GM18873 (cell line): Measurements from ENCODE around the gene ERVK3-1.
"Not testable (repeated sequence)": the region's sequence is repeated elsewhere in the genome, so short reads cannot be mapped to it uniquely, and the experiment has no call there.

Experiments
- ATAC-seq: cut with Tn5 transposase; IDR thresholded peaks from one replicate; pipeline ENCODE4 v1.9.1; 2021; ENCODE audit warnings: mild to moderate bottlenecking, moderate library complexity, moderate number of reproducible peaks; ENCODE audit not compliant: unreplicated experiment, low FRiP score

The ERVK3-1 gene

GRCh38 chr19:58305065-58305931 is at the start of gene ERVK3-1:
TSS of gene ERVK3-1 (plus strand) at chr19:58305377. CDS start at chr19:58312169, 6,792 bp downstream.
- peak; percentile 88 for ATAC-seq

DNA sequence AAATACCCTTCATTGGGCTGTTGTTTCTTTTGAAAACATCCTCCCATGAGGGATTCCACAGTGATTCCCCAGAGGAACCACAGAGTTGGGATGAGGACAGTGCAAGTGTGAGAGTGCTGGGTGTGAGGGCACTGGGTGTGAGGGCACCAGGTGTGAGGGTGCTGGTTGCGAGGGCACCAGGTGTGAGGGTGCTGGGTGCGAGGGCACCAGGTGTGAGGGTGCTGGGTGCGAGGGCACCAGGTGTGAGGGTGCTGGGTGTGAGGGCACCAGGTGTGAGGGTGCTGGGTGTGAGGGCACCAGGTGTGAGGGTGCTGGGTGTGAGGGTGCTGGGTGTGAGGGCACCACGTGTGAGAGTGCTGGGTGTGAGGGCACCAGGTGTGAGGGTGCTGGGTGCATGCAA is 46.9 kb upstream of the ERVK3-1 start:
- not testable (repeated sequence) for ATAC-seq

GRCh38 chr19:58261600-58261967 is 43.6 kb upstream of the ERVK3-1 start:
- no peak for ATAC-seq

DNA sequence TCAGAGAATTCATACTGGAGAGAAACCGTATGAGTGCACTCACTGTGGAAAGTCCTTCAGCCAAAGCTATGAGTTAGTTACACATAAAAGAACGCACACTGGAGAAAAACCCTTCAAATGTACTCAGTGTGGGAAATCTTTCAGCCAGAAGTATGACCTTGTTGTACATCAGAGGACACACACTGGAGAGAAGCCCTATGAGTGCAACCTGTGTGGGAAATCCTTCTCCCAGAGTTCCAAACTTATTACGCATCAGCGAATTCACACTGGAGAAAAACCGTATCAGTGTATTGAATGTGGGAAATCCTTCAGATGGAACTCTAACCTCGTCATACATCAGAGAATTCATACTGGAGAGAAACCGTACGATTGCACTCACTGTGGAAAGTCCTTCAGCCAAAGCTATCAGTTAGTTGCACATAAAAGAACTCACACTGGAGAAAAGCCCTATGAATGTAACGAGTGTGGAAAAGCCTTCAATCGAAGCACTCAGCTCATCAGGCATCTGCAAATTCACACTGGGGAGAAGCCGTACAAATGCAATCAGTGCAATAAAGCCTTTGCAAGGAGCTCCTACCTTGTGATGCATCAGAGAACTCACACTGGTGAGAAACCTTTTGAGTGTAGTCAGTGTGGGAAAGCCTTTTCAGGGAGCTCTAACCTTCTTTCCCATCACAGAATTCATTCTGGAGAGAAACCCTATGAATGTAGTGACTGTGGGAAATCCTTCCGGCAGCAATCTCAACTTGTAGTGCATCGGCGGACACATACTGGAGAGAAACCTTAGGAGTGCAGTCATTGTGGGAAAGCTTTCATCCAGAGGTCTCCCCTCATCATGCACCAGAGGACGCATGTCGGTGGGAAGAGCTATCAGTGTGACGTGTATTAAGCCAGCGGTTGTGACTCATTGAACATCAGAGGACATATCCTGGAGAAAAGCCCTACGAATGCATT is 42.9 kb upstream of the ERVK3-1 start:
- ATAC-seq, result no peak

DNA sequence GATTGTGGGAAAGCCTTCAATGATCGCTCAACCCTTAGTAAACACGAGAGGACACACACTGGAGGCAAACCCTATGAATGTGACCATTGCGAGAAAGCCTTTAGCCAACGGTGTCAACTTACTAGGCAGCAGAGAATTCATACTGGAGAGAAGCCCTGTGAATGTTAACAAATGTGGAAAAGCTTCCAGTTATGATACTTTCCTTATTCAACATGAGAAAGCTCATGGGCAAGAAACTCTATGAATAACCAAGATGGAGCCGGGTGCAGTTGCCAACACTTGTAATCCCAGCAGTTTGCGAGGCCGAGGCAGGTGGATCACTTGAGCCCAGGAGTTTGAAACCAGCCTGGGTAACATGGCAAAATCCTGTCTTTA is 42.3 kb upstream of the ERVK3-1 start:
- ATAC-seq, result no peak

DNA sequence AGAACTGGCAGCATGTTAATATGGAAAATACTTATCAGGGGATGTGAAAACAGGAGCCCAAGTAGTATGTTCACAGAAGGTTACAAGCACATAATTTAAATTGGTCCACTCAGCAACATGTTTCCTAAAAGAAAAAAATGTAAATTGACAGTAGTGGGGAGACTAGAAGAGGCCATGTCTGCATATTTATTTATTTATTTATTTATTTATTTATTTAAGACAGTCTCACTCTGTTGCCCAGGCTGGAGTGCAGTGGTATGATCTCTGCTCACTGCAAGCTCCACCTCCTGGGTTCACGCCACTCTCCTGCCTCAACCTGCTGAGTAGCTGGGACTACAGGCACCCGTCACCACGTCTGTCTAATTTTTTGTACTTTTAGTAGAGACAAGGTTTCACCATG is 40.1 kb upstream of the ERVK3-1 start:
- no peak for ATAC-seq

GRCh38 chr19:58268344-58268743 is 36.8 kb upstream of the ERVK3-1 start:
- no peak for ATAC-seq

DNA sequence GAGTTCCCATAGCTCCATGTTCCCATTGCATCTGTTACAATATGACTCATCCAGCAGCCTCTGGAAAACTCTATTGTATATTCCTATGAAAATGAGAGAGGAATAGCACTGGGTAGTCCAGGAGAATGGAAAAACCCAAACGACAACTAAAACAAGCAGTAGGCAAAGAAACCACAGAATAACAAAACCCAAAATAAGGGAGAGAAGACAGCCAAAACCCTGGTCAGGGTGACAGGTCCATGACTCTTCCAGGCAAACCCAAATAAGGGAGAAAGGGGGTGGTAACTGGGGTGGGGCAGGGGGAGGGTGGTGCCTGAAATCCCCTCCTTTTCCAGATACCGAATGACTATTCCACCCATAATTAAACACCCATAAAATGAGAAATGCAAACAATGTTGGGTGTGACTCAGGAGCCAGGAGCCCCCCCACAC is 30.4 kb upstream of the ERVK3-1 start:
- no peak for ATAC-seq

DNA sequence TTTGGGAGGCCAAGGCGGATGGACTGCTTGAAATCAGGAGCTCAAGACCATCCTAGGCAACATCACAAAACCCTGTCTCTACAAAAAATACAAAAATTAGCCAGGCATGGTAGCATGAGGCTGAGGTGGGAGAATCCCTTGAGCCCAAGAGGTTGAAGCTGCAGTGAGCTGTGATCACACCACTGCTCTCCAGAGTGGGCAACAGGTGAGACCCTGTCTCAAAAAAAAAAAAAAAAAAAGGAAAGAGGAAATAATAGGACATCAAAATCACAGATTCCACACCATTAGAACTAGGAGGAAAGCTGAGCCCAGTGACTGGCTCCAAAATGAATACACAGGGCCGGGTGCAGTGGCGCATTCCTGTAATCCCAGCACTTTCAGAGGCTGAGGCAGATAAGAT is 29.6 kb upstream of the ERVK3-1 start:
- no peak for ATAC-seq

GRCh38 chr19:58277197-58277596 is 28.0 kb upstream of the ERVK3-1 start:
- no peak for ATAC-seq

DNA sequence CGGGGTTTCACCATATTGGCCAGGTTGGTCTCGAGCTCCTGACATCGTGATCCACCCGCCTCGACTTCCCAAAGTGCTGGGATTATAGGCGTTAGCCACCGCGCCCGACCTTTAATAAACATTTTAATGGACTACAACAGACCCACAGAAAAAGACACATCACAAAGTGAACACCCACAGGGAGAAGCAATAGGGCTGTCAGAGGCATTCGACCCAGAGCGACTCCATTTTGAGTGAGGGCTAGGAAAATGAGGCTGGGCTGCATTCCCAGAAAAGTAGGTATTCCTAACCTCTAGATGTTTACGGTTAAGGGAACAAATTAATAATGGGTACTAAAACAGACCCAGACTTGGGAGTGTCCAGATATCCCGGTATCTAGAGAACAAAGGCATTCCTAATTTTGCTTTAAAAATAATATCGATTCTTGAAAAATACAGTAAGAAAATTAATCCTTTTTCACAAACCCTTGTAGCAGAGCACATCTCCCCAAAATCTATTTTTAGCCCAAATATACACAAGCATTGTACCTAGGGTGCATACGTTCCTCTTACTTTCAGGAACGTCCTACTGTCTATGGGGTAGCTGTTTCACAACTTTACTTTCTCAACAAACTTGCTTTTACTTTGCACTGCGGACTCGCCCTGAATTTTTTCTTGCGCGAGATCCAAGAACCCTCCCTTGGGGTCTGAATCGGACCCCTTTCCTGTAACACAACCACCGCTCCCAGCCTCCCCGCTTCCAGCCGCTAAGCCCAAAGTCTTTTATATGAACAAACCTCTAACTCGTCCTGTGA is 27.2 kb upstream of the ERVK3-1 start:
- peak; percentile 1 for ATAC-seq

DNA sequence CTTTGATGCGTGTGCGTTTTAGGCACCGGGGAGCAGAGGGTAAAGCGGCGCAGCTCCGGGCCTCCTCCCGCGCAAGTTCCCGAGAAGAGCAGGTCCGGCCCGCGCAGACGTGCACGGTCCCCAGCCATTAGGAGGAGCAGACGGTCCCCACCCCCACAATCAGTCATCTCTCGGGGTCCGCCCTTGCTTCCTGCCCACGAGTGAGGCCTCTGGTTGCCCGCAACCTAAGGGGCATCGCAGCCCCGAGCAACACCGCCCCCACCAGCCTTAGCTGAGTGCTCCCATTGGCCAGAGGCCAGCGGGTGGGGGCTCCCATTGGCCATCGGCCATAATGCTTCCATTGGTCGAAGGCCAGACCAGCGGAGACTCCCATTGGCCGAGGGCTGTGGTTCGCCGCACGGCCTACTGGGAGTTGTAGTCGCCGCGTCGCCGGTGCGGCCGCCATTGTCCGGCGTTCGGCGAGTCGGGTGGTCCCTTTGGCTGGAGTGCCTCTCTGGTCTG is 26.6 kb upstream of the ERVK3-1 start, which contains the start of gene ZNF8:
Gene ZNF8, plus strand, starts transcription at position 415 of the 501 bp plus-strand sequence. CDS start 127 bp downstream, outside the sequence.
- ATAC-seq, result peak; percentile 94

GRCh38 chr19:58279042-58279924 is 25.9 kb upstream of the ERVK3-1 start:
- no peak for ATAC-seq

DNA sequence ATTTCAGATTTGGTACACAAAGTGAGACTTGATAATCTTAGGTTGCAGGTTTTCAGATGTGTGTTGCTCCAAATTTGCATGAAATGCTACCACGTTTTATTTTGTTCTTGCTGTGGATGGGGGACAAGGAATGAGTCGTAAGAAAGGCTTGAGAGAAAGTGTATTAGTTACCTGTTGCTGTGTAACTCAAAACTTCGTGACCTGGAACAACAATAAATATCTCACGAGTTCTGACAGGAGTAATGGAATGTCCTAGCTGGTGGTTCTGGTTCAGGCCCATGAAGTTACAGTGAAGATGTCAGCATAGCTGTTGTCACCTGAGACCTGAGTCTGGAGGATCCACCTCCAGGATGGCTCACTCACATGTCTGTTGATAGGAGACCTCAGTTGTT is 25.3 kb upstream of the ERVK3-1 start:
- no peak for ATAC-seq

DNA sequence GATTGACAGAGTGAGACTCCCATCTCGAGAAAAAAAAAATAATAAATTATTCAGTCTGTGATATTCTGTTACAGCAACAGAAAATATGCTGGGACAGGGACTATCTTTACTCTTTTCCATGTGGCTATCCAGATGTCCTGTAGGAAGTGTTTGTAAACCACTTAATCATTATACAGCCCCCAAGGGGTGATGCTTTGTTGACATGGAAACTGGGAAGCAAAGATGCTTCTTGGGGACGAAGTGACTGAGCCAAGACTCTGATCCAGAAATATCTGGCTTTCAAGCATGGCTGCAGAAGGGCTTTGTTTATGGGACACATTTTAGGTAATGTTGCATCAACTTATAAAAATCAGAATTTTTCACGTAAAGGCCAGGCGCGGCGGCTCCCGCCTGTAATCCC is 21.0 kb upstream of the ERVK3-1 start:
- ATAC-seq, result no peak

GRCh38 chr19:58291943-58292342 is 13.2 kb upstream of the ERVK3-1 start:
- ATAC-seq, result no peak

GRCh38 chr19:58294743-58295374 is 10.3 kb upstream of the ERVK3-1 start:
- ATAC-seq, result no peak

GRCh38 chr19:58296104-58296503 is 9.1 kb upstream of the ERVK3-1 start:
- no peak for ATAC-seq

- ATAC-seq, result no peak
Observed at GRCh38 chr19:58300620-58301019, 4.6 kb upstream of the ERVK3-1 start.
